H1 (cell line): ENCODE results near the gene RAB1B. TPM values are rescaled to one million over a fixed set of nuclear protein-coding genes. Genes with fewer than 3 reads are reported as not detected.

Source experiments
- BACH1 ChIP-seq: IDR thresholded peaks from 2 replicates; pipeline ENCODE4 v1.6.1; 2012; ENCODE audit warnings: low read length, improper control_type of control experiment
- CHD1 ChIP-seq: IDR thresholded peaks from 2 replicates; pipeline ENCODE4 v1.6.1; 2012; ENCODE audit warnings: low read depth, low read length, improper control_type of control experiment
- EZH2 ChIP-seq: fragments of 200-600 bp; sonication (generic); IDR thresholded peaks from 2 replicates; pipeline ENCODE4 v1.7.1; 2012; ENCODE audit warnings: low read depth, mild to moderate bottlenecking, moderate library complexity, low read length, inconsistent platforms; ENCODE audit not compliant: severe bottlenecking
- HDAC2 ChIP-seq, 2 experiments: fragments of 300-600 bp in 1 of 2; sonication (generic) in 1 of 2; IDR thresholded peaks; 2 replicates each; pipeline ENCODE4 v1.6.1; 2011 to 2012; ENCODE audit warnings: low read depth in 2 of 2, low read length in 2 of 2, mild to moderate bottlenecking in 2 of 2, moderate library complexity in 2 of 2, borderline replicate concordance in 1 of 2, inconsistent platforms in 1 of 2
- JUND ChIP-seq: IDR thresholded peaks from 2 replicates; pipeline ENCODE4 v1.6.1; 2011; ENCODE audit warnings: mild to moderate bottlenecking, improper control_type of control experiment, low read length
- KDM1A ChIP-seq: fragments of 200-600, 300-600 bp; sonication (generic); IDR thresholded peaks from 2 replicates; pipeline ENCODE4 v1.7.1; 2016; ENCODE audit warnings: mild to moderate bottlenecking, low read length, borderline replicate concordance
- RXRA ChIP-seq: IDR thresholded peaks from 2 replicates; pipeline ENCODE4 v1.6.1; 2011; ENCODE audit warnings: low read depth, mild to moderate bottlenecking, low read length, moderate library complexity; ENCODE audit not compliant: insufficient read depth
- SP2 ChIP-seq: IDR thresholded peaks from 2 replicates; pipeline ENCODE4 v1.6.1; 2012; ENCODE audit warnings: mild to moderate bottlenecking, low read length, inconsistent platforms
- polyA plus RNA-seq, 7 experiments: library from polyadenylated mRNA; depleted of rRNA in 3 of 7; stranded (reverse) in 5 of 7; unstranded in 2 of 7; fragments of >200 nt in 5 of 7; fragments of 200-250 nt in 2 of 7; gene quantifications; 1 replicate in 5 of 7; 2 replicates in 1 of 7; 4 replicates in 1 of 7; pipeline versions ENCODE4 v1.2.1 to v1.2.3, GENCODE V29; 2011 to 2013; ENCODE audit warnings: missing spikeins in 2 of 7, mixed read lengths in 2 of 7
- total RNA-seq: library from RNA; stranded (reverse); fragmentation: NEBNext Ultra II Directional; extraction: Animal tissue kit (Norgen Biotek cat#: 25700); gene quantifications from 2 replicates; pipeline ENCODE4 v1.2.1, GENCODE V29; 2021
- TF ChIP-seq, protein P1 (sequence below): fragments of 300-600 bp; sonication (generic); IDR thresholded peaks from 2 replicates; pipeline ENCODE4 v1.7.1; 2012; ENCODE audit warnings: low read length, moderate library complexity, mild to moderate bottlenecking, inconsistent platforms; ENCODE audit not compliant: insufficient replicate concordance
- TF ChIP-seq, protein P2 (sequence below): IDR thresholded peaks from 2 replicates; pipeline ENCODE4 v1.6.1; 2011; ENCODE audit warnings: low read depth, mild to moderate bottlenecking, low read length; ENCODE audit not compliant: insufficient read depth

The RAB1B gene
- total and polyA plus RNA-seq, 2 of the 8 experiments (the other 6 are each of a cell fraction or from before 2014, with no cell fraction given): 100 to 217 TPM

DNA sequence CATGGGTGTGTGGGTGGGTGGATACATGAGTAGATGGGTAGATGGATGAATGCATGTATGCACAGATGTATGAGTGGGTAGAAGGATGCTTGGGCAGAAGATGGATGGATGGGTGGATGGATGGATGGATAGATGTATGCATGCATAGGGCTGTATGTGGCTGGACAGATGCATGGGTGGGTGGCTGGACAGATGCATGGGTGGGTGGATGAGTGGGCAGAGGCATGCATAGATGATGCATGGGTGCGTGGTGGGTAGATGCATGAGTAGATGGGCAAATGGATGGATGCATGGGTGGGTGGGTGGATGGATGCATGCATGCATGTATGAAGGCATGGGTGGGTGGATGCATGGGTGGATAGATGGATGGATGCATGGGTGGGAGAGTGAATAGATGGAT, 55.2 kb downstream of the RAB1B start (continued):
- TF ChIP-seq, protein P1, sequence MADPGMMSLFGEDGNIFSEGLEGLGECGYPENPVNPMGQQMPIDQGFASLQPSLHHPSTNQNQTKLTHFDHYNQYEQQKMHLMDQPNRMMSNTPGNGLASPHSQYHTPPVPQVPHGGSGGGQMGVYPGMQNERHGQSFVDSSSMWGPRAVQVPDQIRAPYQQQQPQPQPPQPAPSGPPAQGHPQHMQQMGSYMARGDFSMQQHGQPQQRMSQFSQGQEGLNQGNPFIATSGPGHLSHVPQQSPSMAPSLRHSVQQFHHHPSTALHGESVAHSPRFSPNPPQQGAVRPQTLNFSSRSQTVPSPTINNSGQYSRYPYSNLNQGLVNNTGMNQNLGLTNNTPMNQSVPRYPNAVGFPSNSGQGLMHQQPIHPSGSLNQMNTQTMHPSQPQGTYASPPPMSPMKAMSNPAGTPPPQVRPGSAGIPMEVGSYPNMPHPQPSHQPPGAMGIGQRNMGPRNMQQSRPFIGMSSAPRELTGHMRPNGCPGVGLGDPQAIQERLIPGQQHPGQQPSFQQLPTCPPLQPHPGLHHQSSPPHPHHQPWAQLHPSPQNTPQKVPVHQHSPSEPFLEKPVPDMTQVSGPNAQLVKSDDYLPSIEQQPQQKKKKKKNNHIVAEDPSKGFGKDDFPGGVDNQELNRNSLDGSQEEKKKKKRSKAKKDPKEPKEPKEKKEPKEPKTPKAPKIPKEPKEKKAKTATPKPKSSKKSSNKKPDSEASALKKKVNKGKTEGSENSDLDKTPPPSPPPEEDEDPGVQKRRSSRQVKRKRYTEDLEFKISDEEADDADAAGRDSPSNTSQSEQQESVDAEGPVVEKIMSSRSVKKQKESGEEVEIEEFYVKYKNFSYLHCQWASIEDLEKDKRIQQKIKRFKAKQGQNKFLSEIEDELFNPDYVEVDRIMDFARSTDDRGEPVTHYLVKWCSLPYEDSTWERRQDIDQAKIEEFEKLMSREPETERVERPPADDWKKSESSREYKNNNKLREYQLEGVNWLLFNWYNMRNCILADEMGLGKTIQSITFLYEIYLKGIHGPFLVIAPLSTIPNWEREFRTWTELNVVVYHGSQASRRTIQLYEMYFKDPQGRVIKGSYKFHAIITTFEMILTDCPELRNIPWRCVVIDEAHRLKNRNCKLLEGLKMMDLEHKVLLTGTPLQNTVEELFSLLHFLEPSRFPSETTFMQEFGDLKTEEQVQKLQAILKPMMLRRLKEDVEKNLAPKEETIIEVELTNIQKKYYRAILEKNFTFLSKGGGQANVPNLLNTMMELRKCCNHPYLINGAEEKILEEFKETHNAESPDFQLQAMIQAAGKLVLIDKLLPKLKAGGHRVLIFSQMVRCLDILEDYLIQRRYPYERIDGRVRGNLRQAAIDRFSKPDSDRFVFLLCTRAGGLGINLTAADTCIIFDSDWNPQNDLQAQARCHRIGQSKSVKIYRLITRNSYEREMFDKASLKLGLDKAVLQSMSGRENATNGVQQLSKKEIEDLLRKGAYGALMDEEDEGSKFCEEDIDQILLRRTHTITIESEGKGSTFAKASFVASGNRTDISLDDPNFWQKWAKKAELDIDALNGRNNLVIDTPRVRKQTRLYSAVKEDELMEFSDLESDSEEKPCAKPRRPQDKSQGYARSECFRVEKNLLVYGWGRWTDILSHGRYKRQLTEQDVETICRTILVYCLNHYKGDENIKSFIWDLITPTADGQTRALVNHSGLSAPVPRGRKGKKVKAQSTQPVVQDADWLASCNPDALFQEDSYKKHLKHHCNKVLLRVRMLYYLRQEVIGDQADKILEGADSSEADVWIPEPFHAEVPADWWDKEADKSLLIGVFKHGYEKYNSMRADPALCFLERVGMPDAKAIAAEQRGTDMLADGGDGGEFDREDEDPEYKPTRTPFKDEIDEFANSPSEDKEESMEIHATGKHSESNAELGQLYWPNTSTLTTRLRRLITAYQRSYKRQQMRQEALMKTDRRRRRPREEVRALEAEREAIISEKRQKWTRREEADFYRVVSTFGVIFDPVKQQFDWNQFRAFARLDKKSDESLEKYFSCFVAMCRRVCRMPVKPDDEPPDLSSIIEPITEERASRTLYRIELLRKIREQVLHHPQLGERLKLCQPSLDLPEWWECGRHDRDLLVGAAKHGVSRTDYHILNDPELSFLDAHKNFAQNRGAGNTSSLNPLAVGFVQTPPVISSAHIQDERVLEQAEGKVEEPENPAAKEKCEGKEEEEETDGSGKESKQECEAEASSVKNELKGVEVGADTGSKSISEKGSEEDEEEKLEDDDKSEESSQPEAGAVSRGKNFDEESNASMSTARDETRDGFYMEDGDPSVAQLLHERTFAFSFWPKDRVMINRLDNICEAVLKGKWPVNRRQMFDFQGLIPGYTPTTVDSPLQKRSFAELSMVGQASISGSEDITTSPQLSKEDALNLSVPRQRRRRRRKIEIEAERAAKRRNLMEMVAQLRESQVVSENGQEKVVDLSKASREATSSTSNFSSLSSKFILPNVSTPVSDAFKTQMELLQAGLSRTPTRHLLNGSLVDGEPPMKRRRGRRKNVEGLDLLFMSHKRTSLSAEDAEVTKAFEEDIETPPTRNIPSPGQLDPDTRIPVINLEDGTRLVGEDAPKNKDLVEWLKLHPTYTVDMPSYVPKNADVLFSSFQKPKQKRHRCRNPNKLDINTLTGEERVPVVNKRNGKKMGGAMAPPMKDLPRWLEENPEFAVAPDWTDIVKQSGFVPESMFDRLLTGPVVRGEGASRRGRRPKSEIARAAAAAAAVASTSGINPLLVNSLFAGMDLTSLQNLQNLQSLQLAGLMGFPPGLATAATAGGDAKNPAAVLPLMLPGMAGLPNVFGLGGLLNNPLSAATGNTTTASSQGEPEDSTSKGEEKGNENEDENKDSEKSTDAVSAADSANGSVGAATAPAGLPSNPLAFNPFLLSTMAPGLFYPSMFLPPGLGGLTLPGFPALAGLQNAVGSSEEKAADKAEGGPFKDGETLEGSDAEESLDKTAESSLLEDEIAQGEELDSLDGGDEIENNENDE: no peak
- TF ChIP-seq HDAC2 (IDR thresholded peaks at IDR 0.05; ENCODE audit: borderline replicate concordance in 1 of 2, low read depth in 2 of 2, low read length in 2 of 2) (no peak), EZH2 (no peak), JUND (no peak), SP2 (no peak), KDM1A (no peak), CHD1 (no peak), RXRA (no peak), BACH1 (no peak)
- TF ChIP-seq, protein P2, sequence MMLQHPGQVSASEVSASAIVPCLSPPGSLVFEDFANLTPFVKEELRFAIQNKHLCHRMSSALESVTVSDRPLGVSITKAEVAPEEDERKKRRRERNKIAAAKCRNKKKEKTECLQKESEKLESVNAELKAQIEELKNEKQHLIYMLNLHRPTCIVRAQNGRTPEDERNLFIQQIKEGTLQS: no peak
